H9 (cell line): ENCODE data around the gene CHN2. TPM values are rescaled to one million over a fixed set of nuclear protein-coding genes. Genes with fewer than 3 reads are reported as not detected.

Source experiments
- DNase-seq: peaks from one replicate; pipeline ENCODE4 v3.0.0-alpha.2; 2017
- H2AFZ ChIP-seq: one replicate; pipeline ENCODE4 v1.6.1; 2013; ENCODE audit warnings: mild to moderate bottlenecking, low read length, control low read depth, moderate library complexity
- H2AK5ac ChIP-seq: 2 replicates; pipeline ENCODE4 v1.6.1; 2013; ENCODE audit warnings: low read length, control low read depth, mixed read lengths; ENCODE audit not compliant: insufficient read length
- H2BK120ac ChIP-seq: one replicate; pipeline ENCODE4 v1.6.1; 2013; ENCODE audit warnings: low read depth, mild to moderate bottlenecking, low read length, control low read depth, inconsistent platforms; ENCODE audit not compliant: poor library complexity, severe bottlenecking
- H2BK12ac ChIP-seq: 2 replicates; pipeline ENCODE4 v1.6.1; 2013; ENCODE audit warnings: low read length, control low read depth, mixed read lengths, low read depth; ENCODE audit not compliant: insufficient read length
- H2BK15ac ChIP-seq: 2 replicates; pipeline ENCODE4 v1.6.1; 2013; ENCODE audit warnings: low read depth, low read length, control low read depth
- H2BK20ac ChIP-seq: one replicate; pipeline ENCODE4 v1.6.1; 2013; ENCODE audit warnings: low read depth, mild to moderate bottlenecking, low read length, control low read depth, inconsistent platforms; ENCODE audit not compliant: poor library complexity, severe bottlenecking
- H2BK5ac ChIP-seq: 2 replicates; pipeline ENCODE4 v1.6.1; 2013; ENCODE audit warnings: low read length, control low read depth, mixed read lengths; ENCODE audit not compliant: insufficient read length
- H3K14ac ChIP-seq: 2 replicates; pipeline ENCODE4 v1.6.1; 2013; ENCODE audit warnings: low read length, control low read depth; ENCODE audit not compliant: insufficient read depth
- H3K18ac ChIP-seq: 2 replicates; pipeline ENCODE4 v1.6.1; 2013; ENCODE audit warnings: low read depth, mild to moderate bottlenecking, mixed read lengths, low read length, control low read depth; ENCODE audit not compliant: insufficient read length
- H3K23ac ChIP-seq: 2 replicates; pipeline ENCODE4 v1.6.1; 2013; ENCODE audit warnings: low read length, control low read depth, mixed read lengths, low read depth; ENCODE audit not compliant: insufficient read length
- H3K23me2 ChIP-seq: 2 replicates; pipeline ENCODE4 v1.6.1; 2013; ENCODE audit warnings: low read depth, mild to moderate bottlenecking, mixed read lengths, low read length, control low read depth; ENCODE audit not compliant: insufficient read length, poor library complexity, severe bottlenecking
- H3K27ac ChIP-seq: 2 replicates; pipeline ENCODE4 v1.5.1; 2013; ENCODE audit warnings: low read length, control low read depth, mixed read lengths, low read depth; ENCODE audit not compliant: insufficient read length
- H3K27me3 ChIP-seq: 2 replicates; pipeline ENCODE4 v1.6.1; 2013; ENCODE audit warnings: low read length, control low read depth, inconsistent platforms; ENCODE audit not compliant: insufficient read depth
- H3K4ac ChIP-seq: 2 replicates; pipeline ENCODE4 v1.6.1; 2013; ENCODE audit warnings: low read depth, mild to moderate bottlenecking, control low read depth, inconsistent platforms, low read length, moderate library complexity
- H3K4me1 ChIP-seq: 2 replicates; pipeline ENCODE4 v1.6.1; 2013; ENCODE audit warnings: low read length, control low read depth, inconsistent platforms; ENCODE audit not compliant: insufficient read depth
- H3K4me2 ChIP-seq: 2 replicates; pipeline ENCODE4 v1.6.1; 2013; ENCODE audit warnings: low read length, control low read depth, mixed read lengths; ENCODE audit not compliant: insufficient read length, insufficient read depth
- H3K56ac ChIP-seq: 2 replicates; pipeline ENCODE4 v1.6.1; 2013; ENCODE audit warnings: low read depth, mild to moderate bottlenecking, mixed read lengths, low read length, control low read depth; ENCODE audit not compliant: insufficient read length
- H3K79me1 ChIP-seq: 2 replicates; pipeline ENCODE4 v1.6.1; 2013; ENCODE audit warnings: low read depth, mild to moderate bottlenecking, moderate library complexity, low read length, control low read depth, inconsistent platforms; ENCODE audit not compliant: insufficient read depth, poor library complexity, severe bottlenecking
- H3K79me2 ChIP-seq: 2 replicates; pipeline ENCODE4 v1.6.1; 2013; ENCODE audit warnings: low read length, control low read depth, inconsistent platforms; ENCODE audit not compliant: insufficient read depth
- H3K9ac ChIP-seq: 2 replicates; pipeline ENCODE4 v1.6.1; 2013; ENCODE audit warnings: low read length, control low read depth, mixed read lengths; ENCODE audit not compliant: insufficient read length; ENCODE audit errors: extremely low read depth
- H3K9me3 ChIP-seq: one replicate; pipeline ENCODE4 v1.6.1; 2013; ENCODE audit warnings: low read depth, low read length, inconsistent platforms; ENCODE audit not compliant: control insufficient read depth
- H3T11ph ChIP-seq: one replicate; pipeline ENCODE4 v1.6.1; 2013; ENCODE audit warnings: mild to moderate bottlenecking, low read length, control low read depth, inconsistent platforms
- H4K20me1 ChIP-seq: one replicate; pipeline ENCODE4 v1.6.1; 2013; ENCODE audit not compliant: control insufficient read depth, insufficient read length, insufficient read depth
- H4K5ac ChIP-seq: 2 replicates; pipeline ENCODE4 v1.6.1; 2013; ENCODE audit warnings: low read depth, mild to moderate bottlenecking, mixed read lengths, low read length, control low read depth; ENCODE audit not compliant: insufficient read length
- H4K8ac ChIP-seq: replicated peaks from 2 replicates; pipeline ENCODE4 v1.6.1; 2013; ENCODE audit warnings: low read length, control low read depth, mixed read lengths, low read depth; ENCODE audit not compliant: insufficient read length
- H4K91ac ChIP-seq: 2 replicates; pipeline ENCODE4 v1.6.1; 2013; ENCODE audit warnings: low read depth, mild to moderate bottlenecking, moderate library complexity, mixed read lengths, low read length, control low read depth; ENCODE audit not compliant: insufficient read length
- H3K27ac Mint-ChIP-seq, 3 experiments: 2 replicates in 2 of 3; 3 replicates in 1 of 3; pipeline ENCODE4 v1.8.0; 2020 to 2021; ENCODE audit warnings: mixed read lengths in 3 of 3, mild to moderate bottlenecking in 1 of 3, moderate library complexity in 1 of 3
- H3K27me3 Mint-ChIP-seq: 2 replicates; pipeline ENCODE4 v1.8.0; 2021; ENCODE audit warnings: low read depth, mild to moderate bottlenecking, moderate library complexity, mixed read lengths
- H3K36me3 Mint-ChIP-seq, 3 experiments: 2 replicates in 2 of 3; 3 replicates in 1 of 3; pipeline ENCODE4 v1.8.0; 2020 to 2021; ENCODE audit warnings: low read depth in 3 of 3, mixed read lengths in 3 of 3; ENCODE audit not compliant: insufficient read depth in 1 of 3
- H3K4me1 Mint-ChIP-seq, 2 experiments: 2 replicates each; pipeline ENCODE4 v1.8.0; 2020; ENCODE audit warnings: mixed read lengths in 2 of 2
- H3K4me3 Mint-ChIP-seq, 2 experiments: 2 replicates in 1 of 2; 3 replicates in 1 of 2; pipeline ENCODE4 v1.8.0; 2020 to 2021; ENCODE audit warnings: mild to moderate bottlenecking in 2 of 2, mixed read lengths in 2 of 2, moderate library complexity in 1 of 2
- H3K9me3 Mint-ChIP-seq, 2 experiments: 2 replicates in 1 of 2; 3 replicates in 1 of 2; pipeline ENCODE4 v1.8.0; 2020; ENCODE audit warnings: mild to moderate bottlenecking in 2 of 2, mixed read lengths in 2 of 2, moderate library complexity in 1 of 2
- WGBS: extraction: QIAGEN DNeasy Blood & Tissue Kit; methylation state at CpG from one replicate; pipeline ENCODE4 v1.1.7; 2013; ENCODE audit warnings: missing lambda C conversion rate, low lambda C conversion rate, mixed read lengths; ENCODE audit not compliant: insufficient read length; ENCODE audit errors: extremely low coverage; 5-methylcytosine and 5-hydroxymethylcytosine counted together
- total RNA-seq: library from RNA; stranded (reverse); gene quantifications from 2 replicates; pipeline ENCODE4 v1.2.1, GENCODE V29; 2021
- TF ChIP-seq, protein P1 (sequence below): fragments of 200-600 bp; sonication (generic); conservative IDR thresholded peaks from 3 replicates; pipeline ENCODE4 v1.8.0; 2021; ENCODE audit warnings: antibody characterized with exemption, mild to moderate bottlenecking

CHN2 gene
- total RNA-seq, 1 experiment from 2014 or later = 3.3 TPM

- Histone ChIP-seq H2BK20ac (no peak overlapping the region), H3K4me1 (peaks cover 20% of the 10 kb centered on the region), H2AK5ac (no peak overlapping the region), H3K27me3 (no peaks in the 10 kb centered on the region), H2BK15ac (no peak overlapping the region), H4K20me1 (no peaks in the 10 kb centered on the region), H2AFZ (no peak overlapping the region), H3K9ac (no peak overlapping the region), H2BK12ac (no peak overlapping the region), H4K91ac (no peak overlapping the region), H3K27ac (no peak overlapping the region), H4K8ac (no peak overlapping the region), H3T11ph (no peak overlapping the region), H3K18ac (no peak overlapping the region), H2BK5ac (no peak overlapping the region), H3K79me2 (no peaks in the 10 kb centered on the region), H2BK120ac (no peak overlapping the region), H4K5ac (no peak overlapping the region), H3K14ac (no peak overlapping the region), H3K23ac (no peak overlapping the region), H3K9me3 (no peaks in the 10 kb centered on the region), H3K4ac (no peak overlapping the region), H3K56ac (no peak overlapping the region), H3K23me2 (no peaks in the 10 kb centered on the region), H3K4me2 (no peak overlapping the region), H3K79me1 (no peaks in the 10 kb centered on the region)
- no peak for DNase-seq
- TF ChIP-seq, protein P1, sequence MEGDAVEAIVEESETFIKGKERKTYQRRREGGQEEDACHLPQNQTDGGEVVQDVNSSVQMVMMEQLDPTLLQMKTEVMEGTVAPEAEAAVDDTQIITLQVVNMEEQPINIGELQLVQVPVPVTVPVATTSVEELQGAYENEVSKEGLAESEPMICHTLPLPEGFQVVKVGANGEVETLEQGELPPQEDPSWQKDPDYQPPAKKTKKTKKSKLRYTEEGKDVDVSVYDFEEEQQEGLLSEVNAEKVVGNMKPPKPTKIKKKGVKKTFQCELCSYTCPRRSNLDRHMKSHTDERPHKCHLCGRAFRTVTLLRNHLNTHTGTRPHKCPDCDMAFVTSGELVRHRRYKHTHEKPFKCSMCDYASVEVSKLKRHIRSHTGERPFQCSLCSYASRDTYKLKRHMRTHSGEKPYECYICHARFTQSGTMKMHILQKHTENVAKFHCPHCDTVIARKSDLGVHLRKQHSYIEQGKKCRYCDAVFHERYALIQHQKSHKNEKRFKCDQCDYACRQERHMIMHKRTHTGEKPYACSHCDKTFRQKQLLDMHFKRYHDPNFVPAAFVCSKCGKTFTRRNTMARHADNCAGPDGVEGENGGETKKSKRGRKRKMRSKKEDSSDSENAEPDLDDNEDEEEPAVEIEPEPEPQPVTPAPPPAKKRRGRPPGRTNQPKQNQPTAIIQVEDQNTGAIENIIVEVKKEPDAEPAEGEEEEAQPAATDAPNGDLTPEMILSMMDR = no peak
- Mint-ChIP-seq H3K4me3 (no peak overlapping the region), H3K4me1 (peaks cover 37 to 41% of the 10 kb centered on the region in 2 experiments), H3K36me3 (no peaks in the 10 kb centered on the region), H3K9me3 (no peaks in the 10 kb centered on the region; a peak in 1 of 5 replicates), H3K27ac (no peak overlapping the region), H3K27me3 (no peaks in the 10 kb centered on the region; the same call in none of the 2 replicates)
- WGBS = no CpG with 5 or more reads among the region's 4 CpGs
These were observed 90.8 kb downstream of the CHN2 start for GRCh38 chr7:29285444-29285793.
